Cardiac fibroblast (primary cell): ENCODE measurements around the gene CAMTA1.
"Not testable (repeated sequence)": the region's sequence is repeated elsewhere in the genome, so short reads cannot be mapped to it uniquely, and the experiment has no call there.

Experiments used
- DNase-seq, 2 donors: peaks; one replicate each; pipeline versions ENCODE4 v3.0.0 to v3.0.0-alpha.2; 2010; ENCODE audit warnings: low read depth in 2 of 2
- H3K4me3 ChIP-seq, 2 donors: replicated peaks in 1 of 2; 1 replicate in 1 of 2; 2 replicates in 1 of 2; pipeline ENCODE4 v1.5.1; 2011; ENCODE audit warnings: low read depth in 2 of 2, low read length in 2 of 2, mild to moderate bottlenecking in 2 of 2, moderate library complexity in 1 of 2
- TF ChIP-seq, protein P1 (sequence below): IDR thresholded peaks from one replicate; pipeline ENCODE4 v1.5.1; 2011; ENCODE audit warnings: low read depth, mild to moderate bottlenecking, low read length, inconsistent platforms

CAMTA1 gene

DNA sequence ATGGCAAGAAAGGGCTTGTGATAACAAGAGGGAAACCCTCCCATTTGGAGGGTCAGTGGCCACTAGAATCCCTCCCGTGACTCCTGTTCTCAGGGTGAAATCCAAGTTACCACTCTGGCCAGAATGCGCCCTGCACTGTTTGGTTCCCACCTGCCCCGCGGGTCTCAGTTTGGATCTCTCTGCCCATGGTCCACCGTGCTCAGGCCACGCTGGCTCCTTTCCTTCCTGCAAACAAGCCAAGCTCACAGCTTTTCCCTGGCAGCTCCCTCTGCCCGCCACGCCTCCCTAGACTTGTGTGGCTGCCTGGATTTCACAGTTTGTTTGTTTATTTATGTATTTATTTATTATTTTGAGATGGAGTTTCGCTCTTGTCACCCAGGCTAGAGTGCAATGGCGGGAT lies 806.3 kb downstream of the CAMTA1 start:
- DNase-seq = no peak
- H3K4me3 ChIP-seq = no peak overlapping the region
- TF ChIP-seq, protein P1, sequence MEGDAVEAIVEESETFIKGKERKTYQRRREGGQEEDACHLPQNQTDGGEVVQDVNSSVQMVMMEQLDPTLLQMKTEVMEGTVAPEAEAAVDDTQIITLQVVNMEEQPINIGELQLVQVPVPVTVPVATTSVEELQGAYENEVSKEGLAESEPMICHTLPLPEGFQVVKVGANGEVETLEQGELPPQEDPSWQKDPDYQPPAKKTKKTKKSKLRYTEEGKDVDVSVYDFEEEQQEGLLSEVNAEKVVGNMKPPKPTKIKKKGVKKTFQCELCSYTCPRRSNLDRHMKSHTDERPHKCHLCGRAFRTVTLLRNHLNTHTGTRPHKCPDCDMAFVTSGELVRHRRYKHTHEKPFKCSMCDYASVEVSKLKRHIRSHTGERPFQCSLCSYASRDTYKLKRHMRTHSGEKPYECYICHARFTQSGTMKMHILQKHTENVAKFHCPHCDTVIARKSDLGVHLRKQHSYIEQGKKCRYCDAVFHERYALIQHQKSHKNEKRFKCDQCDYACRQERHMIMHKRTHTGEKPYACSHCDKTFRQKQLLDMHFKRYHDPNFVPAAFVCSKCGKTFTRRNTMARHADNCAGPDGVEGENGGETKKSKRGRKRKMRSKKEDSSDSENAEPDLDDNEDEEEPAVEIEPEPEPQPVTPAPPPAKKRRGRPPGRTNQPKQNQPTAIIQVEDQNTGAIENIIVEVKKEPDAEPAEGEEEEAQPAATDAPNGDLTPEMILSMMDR = no peak

DNA sequence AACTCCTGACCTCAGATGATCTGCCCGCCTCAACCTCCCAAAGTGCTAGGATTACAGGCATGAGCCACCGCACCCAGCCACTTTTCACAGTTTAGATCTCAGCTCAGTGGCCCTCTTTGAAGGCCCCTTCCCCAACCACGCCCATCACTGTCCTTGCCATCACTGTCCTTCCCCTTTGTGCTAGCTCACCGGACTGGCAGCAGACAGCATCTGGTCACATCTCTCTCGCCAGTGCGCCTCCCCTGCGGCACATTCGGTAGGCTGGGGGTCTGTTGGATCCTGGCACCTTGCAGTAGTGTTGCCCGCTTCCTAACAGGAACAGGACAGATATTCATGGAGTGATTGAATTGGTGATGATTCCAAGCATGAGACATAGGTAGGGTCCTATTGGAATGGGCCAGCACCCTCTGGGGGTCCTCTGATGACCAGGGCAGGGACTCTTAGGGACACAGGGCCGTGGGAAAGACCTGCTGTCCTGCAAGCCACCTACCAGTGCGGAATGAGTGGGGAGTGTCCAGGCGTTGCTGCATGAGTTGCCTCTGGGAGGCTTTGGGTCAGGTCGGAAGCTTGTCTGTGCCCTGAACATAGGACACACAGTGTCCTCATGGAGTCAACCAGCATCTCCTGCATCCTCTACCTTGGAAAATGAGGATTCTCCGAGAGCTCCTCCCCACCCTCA lies 807.0 kb downstream of the CAMTA1 start:
- no peak overlapping the region for H3K4me3 ChIP-seq
- TF ChIP-seq, protein P1 = no peak
- no peak for DNase-seq

DNA sequence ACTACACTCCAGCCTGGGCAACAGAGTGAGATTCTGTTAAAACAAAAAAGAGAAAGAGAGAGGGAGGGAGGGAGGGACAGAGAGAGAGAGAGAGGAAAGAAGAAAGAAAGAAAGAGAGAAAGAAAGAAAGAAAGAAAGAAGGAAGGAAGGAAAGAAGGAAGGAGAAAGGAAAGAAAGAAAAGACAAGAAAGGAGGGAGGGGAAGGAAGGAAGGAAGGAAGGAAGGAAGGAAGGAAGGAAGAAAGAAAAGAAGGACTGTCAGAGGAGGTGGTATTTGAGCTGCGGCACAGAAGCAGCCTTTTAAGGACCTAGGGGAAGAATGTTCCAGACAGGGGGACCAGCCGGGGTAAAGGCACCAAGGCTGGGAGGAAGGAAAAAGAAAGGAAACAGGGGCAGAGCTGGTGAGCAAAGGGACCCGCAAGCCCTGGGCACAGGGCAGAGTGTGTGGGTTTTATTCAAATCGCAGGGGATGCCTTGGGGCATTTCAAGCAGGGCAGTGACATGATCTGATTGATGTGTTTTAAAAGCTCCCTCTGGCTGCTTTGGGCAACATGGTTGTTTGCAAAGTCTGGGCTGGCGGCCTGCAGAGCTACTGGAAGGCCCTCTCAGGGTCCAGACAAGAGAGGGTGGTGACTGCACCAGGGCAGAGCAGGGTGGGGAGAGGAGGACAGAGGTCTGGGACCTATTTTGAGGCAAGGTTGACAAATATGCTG lies 808.9 kb downstream of the CAMTA1 start:
- DNase-seq = no peak
- H3K4me3 ChIP-seq = no peak overlapping the region
- TF ChIP-seq, protein P1 = no peak

DNA sequence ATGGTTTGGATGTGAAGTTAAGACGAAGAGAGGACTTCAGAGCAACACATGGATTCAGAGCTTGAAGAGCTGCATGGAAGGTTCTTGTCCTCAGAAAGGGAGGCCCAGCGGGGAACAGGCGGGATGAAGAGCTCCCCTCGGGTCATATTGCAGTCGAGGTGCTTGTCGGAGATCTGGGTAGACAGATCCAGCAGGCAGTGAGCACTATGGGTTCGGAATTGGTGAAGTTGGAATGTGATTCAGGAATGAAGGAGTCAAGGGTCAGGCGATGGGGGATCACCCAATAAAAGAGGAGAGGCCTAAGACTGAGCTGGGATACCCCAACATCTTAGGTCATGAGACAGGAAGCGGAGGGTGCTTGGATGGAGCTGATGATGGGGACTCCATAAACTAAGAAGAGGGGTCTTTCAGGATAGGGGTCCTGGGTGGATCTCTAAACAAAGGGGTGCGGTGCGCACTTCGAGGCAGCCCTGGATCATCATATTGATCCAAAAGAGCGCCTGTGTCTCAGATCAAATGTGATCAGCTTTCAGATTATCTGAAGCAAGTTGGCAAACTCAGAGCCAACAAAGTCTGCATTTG lies 809.6 kb downstream of the CAMTA1 start:
- no peak for DNase-seq
- TF ChIP-seq, protein P1 = no peak
- H3K4me3 ChIP-seq = no peak overlapping the region

DNA sequence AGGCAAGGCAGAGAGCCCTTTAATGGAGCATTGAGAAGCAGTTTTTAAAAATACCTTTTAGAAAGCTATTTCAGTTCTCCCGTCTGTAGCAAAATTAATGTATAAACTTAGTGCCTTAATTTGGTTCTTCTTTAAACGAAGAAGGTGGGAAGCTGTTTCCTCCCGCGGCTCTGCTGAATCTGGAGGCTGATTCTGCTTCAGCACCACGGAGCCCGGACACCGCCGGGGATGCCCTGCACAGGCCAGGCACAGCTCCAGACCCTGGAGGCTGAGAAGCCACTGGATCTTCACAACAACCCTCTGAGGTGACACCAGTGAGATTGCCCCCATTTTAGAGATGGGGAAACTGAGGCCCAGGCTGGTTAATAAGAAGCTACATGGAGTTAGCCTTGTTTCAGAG lies 810.1 kb downstream of the CAMTA1 start:
- DNase-seq = no peak
- TF ChIP-seq, protein P1 = no peak
- H3K4me3 ChIP-seq = no peak overlapping the region

DNA sequence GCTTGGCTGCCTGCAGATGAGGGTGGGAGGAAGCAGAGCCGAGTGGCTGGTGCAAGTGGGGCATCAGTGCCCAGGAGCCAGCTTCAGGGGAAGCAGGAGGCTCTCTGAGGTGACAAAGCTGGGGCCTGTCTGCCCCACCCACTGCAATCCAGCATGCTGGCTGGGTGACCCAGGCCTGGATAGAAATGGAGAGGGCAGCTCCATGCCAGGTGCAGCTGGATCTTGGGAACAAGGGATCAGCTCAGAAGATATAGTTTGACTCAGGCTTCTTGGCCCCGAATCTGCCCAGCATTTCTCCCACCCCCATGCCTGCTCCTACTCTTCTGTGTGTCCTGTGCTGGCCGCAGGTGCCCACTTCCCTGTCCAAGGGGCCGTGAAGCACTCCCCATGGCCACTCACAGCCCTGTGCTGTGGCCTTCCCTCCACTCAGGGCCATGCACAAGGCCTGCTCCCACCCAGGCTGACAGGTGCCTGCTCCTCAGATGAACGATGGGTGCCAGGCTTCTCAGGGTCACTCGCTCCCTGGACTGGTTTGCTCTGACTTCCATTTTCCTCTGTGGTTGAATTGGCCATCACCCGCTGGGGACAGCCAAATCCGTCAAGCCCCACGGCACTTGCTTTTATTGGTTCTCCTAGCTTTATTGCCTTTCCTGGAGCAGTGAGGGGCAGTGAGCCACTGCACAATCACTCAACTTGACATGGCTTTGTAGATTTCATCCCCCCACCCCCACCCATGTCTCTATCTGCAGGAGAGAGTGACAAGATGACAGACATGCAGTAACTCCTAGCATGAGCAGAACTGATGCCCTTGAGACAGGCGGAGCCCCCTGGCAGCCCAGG lies 811.1 kb downstream of the CAMTA1 start:
- TF ChIP-seq, protein P1 = no peak
- H3K4me3 ChIP-seq = no peak overlapping the region
- DNase-seq = no peak

DNA sequence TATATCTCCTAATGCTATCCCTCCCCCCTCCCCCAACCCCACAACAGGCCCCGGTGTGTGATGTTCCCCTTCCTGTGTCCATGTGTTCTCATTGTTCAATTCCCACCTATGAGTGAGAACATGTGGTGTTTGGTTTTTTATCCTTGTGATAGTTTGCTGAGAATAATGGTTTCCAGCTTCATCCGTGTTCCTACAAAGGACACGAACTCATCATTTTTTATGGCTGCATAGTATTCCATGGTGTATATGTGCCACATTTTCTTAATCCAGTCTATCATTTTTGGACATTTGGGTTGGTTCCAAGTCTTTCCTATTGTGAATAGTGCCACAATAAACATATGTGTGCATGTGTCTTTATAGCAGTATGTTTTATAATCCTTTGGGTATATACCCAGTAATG lies 812.8 kb downstream of the CAMTA1 start:
- DNase-seq, H3K4me3 ChIP-seq: not testable (repeated sequence)

DNA sequence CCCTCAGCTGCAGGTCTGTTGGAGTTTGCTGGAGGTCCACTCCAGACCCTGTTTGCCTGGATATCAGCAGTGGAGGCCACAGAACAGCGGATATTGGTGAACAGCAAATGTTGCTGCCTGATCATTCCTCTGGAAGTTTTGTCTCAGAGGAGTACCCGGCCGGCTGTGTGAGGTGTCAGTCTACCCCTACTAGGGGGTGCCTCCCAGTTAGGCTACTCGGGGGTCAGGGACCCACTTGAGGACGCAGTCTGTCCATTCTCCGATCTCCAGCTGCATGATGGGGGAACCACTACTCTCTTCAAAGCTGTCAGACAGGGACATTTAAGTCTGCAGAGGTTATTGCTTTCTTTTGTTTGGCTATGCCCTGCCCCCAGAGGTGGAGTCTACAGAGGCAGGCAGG lies 819.7 kb downstream of the CAMTA1 start:
- not testable (repeated sequence) for H3K4me3 ChIP-seq, DNase-seq
